ENCODE measurements around the gene NT5C.
A peak's percentile ranks its signal among the peaks of the same experiment; 100 is the strongest.

NT5C gene

DNA sequence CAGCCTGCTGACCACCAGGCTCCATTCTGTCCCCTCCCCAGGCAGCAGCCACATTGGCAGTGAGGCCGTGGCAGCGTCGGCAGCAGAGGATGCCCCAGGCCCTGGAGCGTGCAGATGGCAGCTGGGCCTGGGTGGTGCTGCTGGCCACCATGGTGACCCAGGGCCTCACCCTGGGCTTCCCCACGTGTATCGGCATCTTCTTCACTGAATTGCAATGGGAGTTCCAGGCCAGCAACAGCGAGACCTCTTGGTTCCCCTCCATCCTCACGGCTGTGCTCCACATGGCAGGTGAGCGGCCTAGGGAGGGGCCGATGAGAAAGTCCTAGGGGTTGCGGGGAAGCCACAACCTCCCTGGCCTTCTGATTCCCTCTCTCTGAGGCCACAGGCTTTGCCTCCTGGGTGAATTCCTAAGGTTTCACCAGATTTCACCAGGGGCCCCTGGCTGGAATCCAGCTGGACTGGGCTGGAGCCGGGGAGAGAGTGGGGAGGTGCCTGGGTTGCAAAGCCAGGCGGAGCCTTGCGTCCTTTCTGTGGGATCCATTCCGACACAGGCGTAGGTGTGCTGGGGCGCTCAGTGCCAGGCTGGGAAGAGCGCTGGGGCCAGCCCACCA, 37.9 kb downstream of the NT5C start:
- POLR2A ChIA-PET: no interaction called here
- TF ChIP-seq MZF1 (tag by site-specific recombination; IDR thresholded peaks at IDR 0.05; ENCODE audit: borderline replicate concordance) (no peak), ZNF341 (tag by site-specific recombination; IDR thresholded peaks at IDR 0.05; ENCODE audit: low read depth) (peak; percentile 32; the same call in 1 of the 2 replicates)
- CTCF ChIA-PET: interaction anchor here (0.6 to 3.1 kb wide), 3 partner anchors 12 to 348 kb away, joined by 4 to 10 read pairs (median 4); no protein-coding TSS in a partner anchor
- H3K36me3 ChIP-seq (ENCODE audit: control insufficient read depth in 2 of 2, insufficient read depth in 1 of 2, low read length in 2 of 2): peaks cover 0 to 5% of the 10 kb centered on the region in 2 experiments; a peak in 1 of 3 replicates
- no peak overlapping the region for H3K4me3 ChIP-seq (ENCODE audit: low read depth, low read length)
- H3K27ac ChIP-seq (ENCODE audit: extremely low read depth, low read depth, low read length): no peak overlapping the region
- H3K9me3 ChIP-seq (ENCODE audit: control insufficient read depth, insufficient read depth, low read depth, low read length): no peaks in the 10 kb centered on the region
- peaks cover 2% of the 10 kb centered on the region; the same call in 1 of the 2 replicates for H3K4me1 ChIP-seq (ENCODE audit: control insufficient read depth, insufficient read depth, low read length)

DNA sequence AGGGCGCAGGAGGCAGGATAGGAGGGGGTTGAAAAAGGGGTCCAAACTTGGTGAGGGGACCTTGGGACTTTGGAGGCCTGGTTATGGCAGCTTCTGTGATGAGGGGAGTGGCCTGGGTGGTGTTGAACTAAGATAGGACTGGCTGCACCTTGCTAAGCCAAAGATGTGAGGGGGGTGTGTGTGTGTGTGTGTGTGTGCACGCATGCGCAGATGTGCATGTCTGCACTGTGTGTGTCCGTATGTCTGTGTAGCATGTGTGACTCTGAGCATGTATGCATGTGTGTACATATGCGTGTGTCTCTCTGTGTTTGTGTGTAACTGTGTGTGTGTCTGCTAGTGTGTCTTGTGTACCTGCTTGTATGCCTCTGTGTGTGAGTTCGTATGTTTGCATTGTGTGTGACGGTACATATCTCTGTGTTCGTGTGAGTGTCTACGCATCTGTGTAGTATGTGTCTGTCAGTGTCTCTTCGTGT, 39.7 kb downstream of the NT5C start:
- CTCF ChIA-PET: interaction anchor here (1.1 to 1.7 kb wide), 3 partner anchors 13 to 22 kb away, joined by 4 to 13 read pairs (median 5); no protein-coding TSS in a partner anchor
- Histone ChIP-seq H3K9me3 (ENCODE audit: control insufficient read depth, insufficient read depth, low read depth, low read length) (no peaks in the 10 kb centered on the region), H3K27ac (ENCODE audit: extremely low read depth, low read depth, low read length) (no peak overlapping the region), H3K4me3 (ENCODE audit: low read depth, low read length) (no peak overlapping the region), H3K36me3 (ENCODE audit: control insufficient read depth in 2 of 2, insufficient read depth in 1 of 2, low read length in 2 of 2) (no peaks in the 10 kb centered on the region), H3K4me1 (ENCODE audit: control insufficient read depth, insufficient read depth, low read length) (peaks cover 2% of the 10 kb centered on the region; the same call in 1 of the 2 replicates)
- TF ChIP-seq ZNF248 (tag by site-specific recombination; IDR thresholded peaks at IDR 0.05) (0 out of 2 replicates have a peak, but pooled peaks have one; percentile 53), ZNF600 (tag by site-specific recombination; IDR thresholded peaks at IDR 0.05) (peak; percentile 24; the same call in 1 of the 2 replicates), HOXC10 (CRISPR knock-in tag; IDR thresholded peaks at IDR 0.05) (no peak), ZNF658 (tag by site-specific recombination; IDR thresholded peaks at IDR 0.05) (no peak), SALL2 (tag by site-specific recombination; IDR thresholded peaks at IDR 0.05; ENCODE audit: borderline replicate concordance) (peak; percentile 53; the same call in 1 of the 2 replicates), KLF9 (tag by site-specific recombination; IDR thresholded peaks at IDR 0.05; ENCODE audit: low read depth) (peak; percentile 59), YY2 (tag by site-specific recombination; IDR thresholded peaks at IDR 0.05) (no peak), ZNF341 (tag by site-specific recombination; IDR thresholded peaks at IDR 0.05; ENCODE audit: low read depth) (peak; percentile 3; the same call in 1 of the 2 replicates), ZFHX2 (tag by site-specific recombination; conservative IDR thresholded peaks at IDR 0.05) (peak; percentile 28; the same call in 1 of the 2 replicates), ZNF560 (tag by site-specific recombination; IDR thresholded peaks at IDR 0.05; ENCODE audit: borderline replicate concordance) (no peak), ZNF140 (tag by site-specific recombination; IDR thresholded peaks at IDR 0.05) (no peak), ZBTB7A (tag by site-specific recombination; IDR thresholded peaks at IDR 0.05; ENCODE audit: low read depth) (peak; percentile 40; the same call in 1 of the 2 replicates), KLF16 (tag by site-specific recombination; IDR thresholded peaks at IDR 0.05) (no peak), ZNF311 (tag by site-specific recombination; IDR thresholded peaks at IDR 0.05; ENCODE audit: borderline replicate concordance) (0 out of 2 replicates have a peak, but pooled peaks have one; percentile 37), ZNF776 (tag by site-specific recombination; IDR thresholded peaks at IDR 0.05; ENCODE audit: borderline replicate concordance) (0 out of 2 replicates have a peak, but pooled peaks have one; percentile 12)
- TF ChIP-seq, protein P1, sequence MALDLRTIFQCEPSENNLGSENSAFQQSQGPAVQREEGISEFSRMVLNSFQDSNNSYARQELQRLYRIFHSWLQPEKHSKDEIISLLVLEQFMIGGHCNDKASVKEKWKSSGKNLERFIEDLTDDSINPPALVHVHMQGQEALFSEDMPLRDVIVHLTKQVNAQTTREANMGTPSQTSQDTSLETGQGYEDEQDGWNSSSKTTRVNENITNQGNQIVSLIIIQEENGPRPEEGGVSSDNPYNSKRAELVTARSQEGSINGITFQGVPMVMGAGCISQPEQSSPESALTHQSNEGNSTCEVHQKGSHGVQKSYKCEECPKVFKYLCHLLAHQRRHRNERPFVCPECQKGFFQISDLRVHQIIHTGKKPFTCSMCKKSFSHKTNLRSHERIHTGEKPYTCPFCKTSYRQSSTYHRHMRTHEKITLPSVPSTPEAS (tag by site-specific recombination; IDR thresholded peaks at IDR 0.05): peak; percentile 88
- TF ChIP-seq, protein P2, sequence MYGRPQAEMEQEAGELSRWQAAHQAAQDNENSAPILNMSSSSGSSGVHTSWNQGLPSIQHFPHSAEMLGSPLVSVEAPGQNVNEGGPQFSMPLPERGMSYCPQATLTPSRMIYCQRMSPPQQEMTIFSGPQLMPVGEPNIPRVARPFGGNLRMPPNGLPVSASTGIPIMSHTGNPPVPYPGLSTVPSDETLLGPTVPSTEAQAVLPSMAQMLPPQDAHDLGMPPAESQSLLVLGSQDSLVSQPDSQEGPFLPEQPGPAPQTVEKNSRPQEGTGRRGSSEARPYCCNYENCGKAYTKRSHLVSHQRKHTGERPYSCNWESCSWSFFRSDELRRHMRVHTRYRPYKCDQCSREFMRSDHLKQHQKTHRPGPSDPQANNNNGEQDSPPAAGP (tag by site-specific recombination; IDR thresholded peaks at IDR 0.05): no peak
- TF ChIP-seq, protein P3, sequence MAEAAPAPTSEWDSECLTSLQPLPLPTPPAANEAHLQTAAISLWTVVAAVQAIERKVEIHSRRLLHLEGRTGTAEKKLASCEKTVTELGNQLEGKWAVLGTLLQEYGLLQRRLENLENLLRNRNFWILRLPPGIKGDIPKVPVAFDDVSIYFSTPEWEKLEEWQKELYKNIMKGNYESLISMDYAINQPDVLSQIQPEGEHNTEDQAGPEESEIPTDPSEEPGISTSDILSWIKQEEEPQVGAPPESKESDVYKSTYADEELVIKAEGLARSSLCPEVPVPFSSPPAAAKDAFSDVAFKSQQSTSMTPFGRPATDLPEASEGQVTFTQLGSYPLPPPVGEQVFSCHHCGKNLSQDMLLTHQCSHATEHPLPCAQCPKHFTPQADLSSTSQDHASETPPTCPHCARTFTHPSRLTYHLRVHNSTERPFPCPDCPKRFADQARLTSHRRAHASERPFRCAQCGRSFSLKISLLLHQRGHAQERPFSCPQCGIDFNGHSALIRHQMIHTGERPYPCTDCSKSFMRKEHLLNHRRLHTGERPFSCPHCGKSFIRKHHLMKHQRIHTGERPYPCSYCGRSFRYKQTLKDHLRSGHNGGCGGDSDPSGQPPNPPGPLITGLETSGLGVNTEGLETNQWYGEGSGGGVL (tag by site-specific recombination; IDR thresholded peaks at IDR 0.05): peak; percentile 39; the same call in 1 of the 2 replicates
- TF ChIP-seq, protein P4, sequence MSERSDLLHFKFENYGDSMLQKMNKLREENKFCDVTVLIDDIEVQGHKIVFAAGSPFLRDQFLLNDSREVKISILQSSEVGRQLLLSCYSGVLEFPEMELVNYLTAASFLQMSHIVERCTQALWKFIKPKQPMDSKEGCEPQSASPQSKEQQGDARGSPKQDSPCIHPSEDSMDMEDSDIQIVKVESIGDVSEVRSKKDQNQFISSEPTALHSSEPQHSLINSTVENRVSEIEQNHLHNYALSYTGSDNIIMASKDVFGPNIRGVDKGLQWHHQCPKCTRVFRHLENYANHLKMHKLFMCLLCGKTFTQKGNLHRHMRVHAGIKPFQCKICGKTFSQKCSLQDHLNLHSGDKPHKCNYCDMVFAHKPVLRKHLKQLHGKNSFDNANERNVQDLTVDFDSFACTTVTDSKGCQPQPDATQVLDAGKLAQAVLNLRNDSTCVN (tag by site-specific recombination; optimal IDR thresholded peaks at IDR 0.05): peak; percentile 16
- POLR2A ChIA-PET: no interaction called here

Measured in HEK293 (cell line).